Skin epidermis (tissue), 12 donors: Measurements from ENCODE around the gene PRKAB2.
"Not testable (repeated sequence)": the region's sequence is repeated elsewhere in the genome, so short reads cannot be mapped to it uniquely, and the experiment has no call there.

ENCODE experiments used
- H3K27ac ChIP-seq, 21 experiments: fragments of 200-600 bp; sonication (generic) in 11 of 21; one replicate each; pipeline ENCODE4 v1.5.0; 2020; ENCODE audit warnings: mild to moderate bottlenecking in 3 of 21, inconsistent platforms in 2 of 21, moderate library complexity in 2 of 21
- H3K4me3 ChIP-seq, 7 experiments: fragments of 200-600 bp; sonication (generic) in 2 of 7; one replicate each; pipeline ENCODE4 v1.5.0; 2020; ENCODE audit warnings: inconsistent platforms in 2 of 7, mild to moderate bottlenecking in 2 of 7, moderate library complexity in 1 of 7

The PRKAB2 gene

GRCh38 chr1:147177611-147178380, 5.5 kb upstream of the PRKAB2 start:
- peak overlapping the region in 8 of 21 experiments; percentile 19 to 77 (median 58) for H3K27ac ChIP-seq
- peak overlapping the region in 3 of 7 experiments; percentile 9 to 23 (median 17) for H3K4me3 ChIP-seq

DNA sequence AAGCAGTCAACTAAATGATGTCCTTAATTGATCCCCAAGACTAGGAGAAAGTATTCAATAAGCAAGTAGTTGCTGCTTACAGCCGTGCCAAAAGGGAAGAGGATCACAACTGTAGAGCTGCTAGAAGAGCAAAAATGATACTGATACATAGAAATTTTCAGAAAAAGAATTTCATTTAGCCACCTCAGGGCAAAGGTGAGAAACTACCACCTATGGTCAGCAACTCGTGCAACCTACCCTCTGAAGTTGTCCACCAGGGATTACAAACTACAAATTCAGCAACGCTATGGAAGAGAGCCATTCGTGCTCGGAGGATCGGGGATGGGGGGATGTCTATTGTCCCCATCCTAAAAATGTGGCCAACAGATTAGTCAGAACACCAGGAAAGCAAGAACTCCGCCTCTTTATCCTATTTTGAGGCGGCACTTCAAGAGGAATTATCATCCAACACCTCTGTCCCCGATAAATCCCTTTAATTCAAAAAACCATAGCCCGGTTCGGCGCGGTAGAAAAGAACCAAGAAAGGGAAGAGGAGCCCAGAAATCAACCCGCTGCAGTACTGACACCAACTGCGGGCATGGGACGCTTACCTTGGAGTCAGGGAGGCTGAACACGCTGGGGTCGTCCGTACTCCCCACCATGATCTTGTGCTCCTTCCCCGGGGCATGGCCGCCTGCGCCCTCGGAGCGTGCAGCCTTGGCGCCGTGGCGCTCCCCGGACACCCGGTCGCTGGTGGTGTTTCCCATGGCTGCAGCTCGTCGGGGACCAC, 687 bp downstream of the PRKAB2 start:
- Histone ChIP-seq H3K27ac (peak overlapping the region; percentile 37 to 96 (median 91)), H3K4me3 (peak overlapping the region; percentile 84 to 96 (median 92))

GRCh38 chr1:147169840-147170674, 2.2 kb downstream of the PRKAB2 start:
- peak overlapping the region in 1 of 7 experiments; percentile 92 for H3K4me3 ChIP-seq

DNA sequence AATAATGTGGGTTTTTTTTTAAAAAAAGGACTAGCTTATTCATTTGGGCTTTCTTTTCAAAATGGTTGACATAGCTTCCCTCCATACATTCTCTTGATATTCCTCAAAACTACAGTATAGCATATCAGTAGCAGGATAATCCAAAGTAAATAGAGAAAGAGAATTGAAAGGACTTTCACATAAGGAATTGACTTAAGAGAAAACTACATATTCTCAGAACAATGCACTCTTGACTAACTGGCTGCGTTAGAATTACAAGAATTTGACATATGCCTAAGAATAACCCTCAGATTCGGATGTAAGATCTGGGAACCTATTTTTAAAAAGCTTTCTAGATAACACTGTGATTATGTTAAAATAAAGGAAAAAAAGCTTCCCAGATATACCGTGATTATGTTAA, 3.1 kb downstream of the PRKAB2 start:
- H3K27ac ChIP-seq = peak overlapping the region in 1 of 21 experiments; percentile 34

More at GRCh38 chr1:147169840-147170674, 2.2 kb downstream of the PRKAB2 start:
- peak overlapping the region in 7 of 21 experiments; percentile 25 to 96 (median 92) for H3K27ac ChIP-seq

DNA sequence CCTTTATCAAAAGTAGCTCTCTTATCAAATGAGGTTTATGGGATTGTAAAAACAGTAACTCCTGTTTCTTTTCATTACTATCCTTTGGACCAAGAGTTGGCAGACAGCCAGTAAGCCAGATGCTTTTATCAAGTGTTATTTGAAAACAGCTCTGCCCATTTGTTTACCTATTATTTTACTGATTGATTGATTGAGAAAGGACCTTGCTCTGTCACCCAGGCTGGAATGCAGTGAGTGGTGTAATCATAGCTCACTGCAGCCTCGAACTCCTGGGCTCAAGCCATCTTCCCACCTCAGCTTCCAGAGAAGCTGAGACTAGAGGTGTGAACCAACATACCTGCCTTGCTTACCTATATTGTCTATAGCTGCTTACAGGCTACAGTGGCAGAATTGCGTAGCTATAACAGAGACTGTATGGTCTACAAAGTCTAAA, 3.6 kb downstream of the PRKAB2 start:
- peak overlapping the region in 3 of 21 experiments; percentile 34 to 77 (median 68) for H3K27ac ChIP-seq
- no peak overlapping the region for H3K4me3 ChIP-seq

More for the DNA sequence above, 3.1 kb downstream of the PRKAB2 start:
- no peak overlapping the region for H3K4me3 ChIP-seq

DNA sequence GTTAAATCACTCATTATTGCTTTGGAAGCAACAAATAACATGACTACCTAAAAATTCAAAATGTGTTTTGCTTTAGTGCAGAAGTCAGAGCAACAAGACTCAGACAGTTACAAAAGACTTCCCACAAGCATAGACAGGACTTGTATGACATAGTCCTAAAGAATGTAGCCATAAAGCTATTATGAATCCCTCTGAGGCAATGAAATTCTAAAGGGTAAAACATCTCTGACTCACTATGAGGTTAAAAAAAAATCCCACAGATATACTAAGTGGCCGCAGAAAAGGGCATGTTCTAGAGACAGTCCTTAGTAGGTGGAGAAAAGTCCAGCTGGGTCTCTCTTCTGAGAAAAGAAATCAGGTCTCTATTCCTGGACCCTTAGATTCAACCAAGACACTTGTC, 4.9 kb downstream of the PRKAB2 start:
- peak overlapping the region in 11 of 21 experiments; percentile 2 to 77 (median 56) for H3K27ac ChIP-seq
- H3K4me3 ChIP-seq = no peak overlapping the region

GRCh38 chr1:147163019-147163418, 9.3 kb downstream of the PRKAB2 start:
- H3K4me3 ChIP-seq = no peak overlapping the region
- no peak overlapping the region for H3K27ac ChIP-seq

DNA sequence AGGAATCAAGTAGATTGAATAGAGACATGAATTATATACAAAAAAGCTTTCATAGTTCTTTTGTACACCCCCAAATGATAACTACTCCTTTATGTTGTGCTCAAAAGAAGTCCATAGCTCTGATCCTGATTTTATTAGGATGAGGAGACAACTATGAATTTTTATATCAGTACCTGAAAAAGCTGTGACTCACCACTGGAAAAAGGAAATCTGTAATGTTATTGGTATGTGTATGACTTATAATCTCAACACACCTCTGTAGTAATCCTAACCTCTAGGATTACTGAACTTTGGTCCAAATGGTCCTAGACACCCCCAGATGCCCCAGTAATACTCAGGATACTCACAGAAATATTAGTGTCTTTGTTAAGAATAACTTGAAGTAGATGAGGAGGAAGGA, 10.2 kb downstream of the PRKAB2 start:
- H3K27ac ChIP-seq = no peak overlapping the region
- no peak overlapping the region for H3K4me3 ChIP-seq

- not testable (repeated sequence) for H3K27ac ChIP-seq, H3K4me3 ChIP-seq
Measured at GRCh38 chr1:147157116-147157515, 15.2 kb downstream of the PRKAB2 start.

- Histone ChIP-seq H3K4me3 (no peak overlapping the region), H3K27ac (no peak overlapping the region)
Measured at GRCh38 chr1:147156642-147157041, 15.6 kb downstream of the PRKAB2 start.

GRCh38 chr1:147152772-147153171, 19.5 kb downstream of the PRKAB2 start:
- no peak overlapping the region for H3K4me3 ChIP-seq
- no peak overlapping the region for H3K27ac ChIP-seq

DNA sequence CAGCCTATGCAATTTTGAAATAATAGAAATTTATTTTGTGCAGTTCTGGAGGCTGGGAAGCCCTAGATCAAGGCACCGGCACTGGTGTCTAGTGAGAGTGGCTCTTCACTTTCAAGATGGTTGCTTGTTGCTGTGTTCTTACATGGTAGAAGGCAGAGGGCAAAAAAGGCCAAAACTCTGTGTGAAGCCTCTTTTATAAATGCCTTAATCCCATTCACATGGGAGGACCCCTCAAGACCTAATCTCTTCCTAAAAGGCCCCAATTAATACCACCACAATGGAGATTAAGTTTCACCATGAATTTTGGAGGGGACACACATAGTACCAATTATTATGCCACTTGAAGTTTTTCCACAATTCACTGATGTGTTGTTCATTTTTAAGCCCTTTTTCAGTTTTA, 21.0 kb downstream of the PRKAB2 start:
- no peak overlapping the region for H3K4me3 ChIP-seq
- no peak overlapping the region for H3K27ac ChIP-seq

- no peak overlapping the region for H3K27ac ChIP-seq
Measured at GRCh38 chr1:147142886-147143285, 29.4 kb downstream of the PRKAB2 start.

DNA sequence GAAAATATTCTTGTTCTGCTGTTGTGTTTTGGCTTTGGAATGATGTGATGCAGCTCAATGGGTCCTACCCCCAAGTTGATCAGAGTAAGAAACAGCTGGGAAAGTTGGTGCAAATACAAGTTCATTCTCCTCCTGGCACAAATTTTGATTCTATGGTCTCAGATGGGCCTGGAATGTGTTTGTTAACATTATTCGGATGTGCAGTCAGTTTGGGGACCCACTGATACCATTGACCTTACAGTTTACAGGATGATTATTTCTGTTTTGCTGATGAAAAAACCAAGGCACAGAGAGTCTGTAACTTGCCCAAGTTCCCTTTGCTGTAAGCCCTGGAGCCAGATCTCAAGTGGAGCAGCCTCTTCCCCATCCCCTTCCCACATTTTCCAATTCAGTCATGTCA, 41.5 kb downstream of the PRKAB2 start:
- not testable (repeated sequence) for H3K4me3 ChIP-seq, H3K27ac ChIP-seq

More at GRCh38 chr1:147142886-147143285, 29.4 kb downstream of the PRKAB2 start:
- no peak overlapping the region for H3K4me3 ChIP-seq

- Histone ChIP-seq H3K4me3 (no peak overlapping the region), H3K27ac (no peak overlapping the region)
Measured at GRCh38 chr1:147129116-147129873, 43.0 kb downstream of the PRKAB2 start.

GRCh38 chr1:147124266-147124665, 48.0 kb downstream of the PRKAB2 start:
- H3K27ac ChIP-seq = no peak overlapping the region
- H3K4me3 ChIP-seq = no peak overlapping the region

DNA sequence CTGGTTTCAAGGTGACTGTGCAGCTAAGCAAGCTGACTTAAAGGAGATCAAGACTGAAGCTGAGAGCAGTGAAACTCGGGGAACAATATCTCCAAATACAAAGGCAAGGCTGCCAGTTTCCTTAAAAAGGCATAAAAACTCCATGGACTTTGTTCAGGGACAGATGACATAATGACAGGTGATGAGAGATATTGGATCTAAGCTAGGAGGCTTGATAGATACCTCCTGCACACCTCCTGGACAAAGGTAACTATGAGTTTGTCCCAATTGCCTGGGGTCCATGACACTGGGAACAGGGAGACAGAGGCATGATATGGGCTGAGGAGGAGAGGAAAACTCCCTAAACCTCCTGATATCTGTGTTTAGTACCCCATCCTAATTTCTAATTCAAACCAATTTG, 55.2 kb downstream of the PRKAB2 start:
- H3K4me3 ChIP-seq = no peak overlapping the region
- H3K27ac ChIP-seq = no peak overlapping the region

DNA sequence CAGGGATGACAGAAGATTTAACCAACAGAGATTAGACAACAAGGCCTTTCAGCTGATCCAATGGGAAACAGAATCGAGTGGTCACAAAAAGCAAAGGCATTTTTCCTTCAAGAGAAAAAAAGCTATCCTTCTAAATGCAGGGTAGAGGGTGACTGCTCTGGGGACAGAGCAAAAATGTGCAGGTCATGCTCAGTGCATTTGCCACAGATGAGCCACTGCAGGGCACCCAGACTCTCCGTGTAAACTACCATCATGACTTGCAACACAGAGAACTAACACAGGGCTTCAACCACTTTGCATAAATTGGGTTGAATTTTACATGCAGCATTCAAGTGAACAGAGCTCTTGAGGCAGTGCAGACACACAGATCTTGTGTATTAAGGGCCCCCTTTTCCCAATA, 56.8 kb downstream of the PRKAB2 start:
- H3K4me3 ChIP-seq = no peak overlapping the region
- H3K27ac ChIP-seq = no peak overlapping the region

- not testable (repeated sequence) for H3K27ac ChIP-seq, H3K4me3 ChIP-seq
Measured at GRCh38 chr1:147115079-147115478, 57.2 kb downstream of the PRKAB2 start.
